Measurements from ENCODE around the gene ASB4.

- no peak for TF ChIP-seq CTCF (IDR thresholded peaks at IDR 0.05)
- TF ChIP-seq POLR2A (IDR thresholded peaks at IDR 0.05), result no peak
- TF ChIP-seq EP300 (IDR thresholded peaks at IDR 0.05), result no peak
These were observed 34.4 kb downstream of the ASB4 start for GRCh38 chr7:95520136-95520535.

All from tibial nerve (tissue), 4 donors.